Measurements from ENCODE around the gene SCAF8.

GRCh38 chr6:154830771-154831170 is 97.6 kb downstream of the SCAF8 start:
- TF ChIP-seq, protein P1, sequence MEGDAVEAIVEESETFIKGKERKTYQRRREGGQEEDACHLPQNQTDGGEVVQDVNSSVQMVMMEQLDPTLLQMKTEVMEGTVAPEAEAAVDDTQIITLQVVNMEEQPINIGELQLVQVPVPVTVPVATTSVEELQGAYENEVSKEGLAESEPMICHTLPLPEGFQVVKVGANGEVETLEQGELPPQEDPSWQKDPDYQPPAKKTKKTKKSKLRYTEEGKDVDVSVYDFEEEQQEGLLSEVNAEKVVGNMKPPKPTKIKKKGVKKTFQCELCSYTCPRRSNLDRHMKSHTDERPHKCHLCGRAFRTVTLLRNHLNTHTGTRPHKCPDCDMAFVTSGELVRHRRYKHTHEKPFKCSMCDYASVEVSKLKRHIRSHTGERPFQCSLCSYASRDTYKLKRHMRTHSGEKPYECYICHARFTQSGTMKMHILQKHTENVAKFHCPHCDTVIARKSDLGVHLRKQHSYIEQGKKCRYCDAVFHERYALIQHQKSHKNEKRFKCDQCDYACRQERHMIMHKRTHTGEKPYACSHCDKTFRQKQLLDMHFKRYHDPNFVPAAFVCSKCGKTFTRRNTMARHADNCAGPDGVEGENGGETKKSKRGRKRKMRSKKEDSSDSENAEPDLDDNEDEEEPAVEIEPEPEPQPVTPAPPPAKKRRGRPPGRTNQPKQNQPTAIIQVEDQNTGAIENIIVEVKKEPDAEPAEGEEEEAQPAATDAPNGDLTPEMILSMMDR (IDR thresholded peaks at IDR 0.05), result no peak
- no peak for TF ChIP-seq EZH2 (IDR thresholded peaks at IDR 0.05; ENCODE audit: borderline replicate concordance, insufficient read depth, low read depth, low read length, poor library complexity, severe bottlenecking)
